Ishikawa (cell line): ENCODE measurements around the gene PHKG2.

ENCODE experiments used
- CEBPB ChIP-seq: IDR thresholded peaks from 2 replicates; pipeline ENCODE4 v1.6.1; 2012
- CREB1 ChIP-seq: IDR thresholded peaks from 2 replicates; pipeline ENCODE4 v1.6.1; 2012; ENCODE audit warnings: low read depth
- EGR1 ChIP-seq: IDR thresholded peaks from 2 replicates; pipeline ENCODE4 v1.6.1; 2012
- EP300 ChIP-seq: IDR thresholded peaks from 2 replicates; pipeline ENCODE4 v1.6.1; 2012; ENCODE audit warnings: borderline replicate concordance
- FOXM1 ChIP-seq: IDR thresholded peaks from 2 replicates; pipeline ENCODE4 v1.6.1; 2012; ENCODE audit warnings: low read depth, borderline replicate concordance
- MAX ChIP-seq: IDR thresholded peaks from 2 replicates; pipeline ENCODE4 v1.6.1; 2012
- NFIC ChIP-seq: IDR thresholded peaks from 2 replicates; pipeline ENCODE4 v1.6.1; 2012
- RAD21 ChIP-seq: IDR thresholded peaks from 2 replicates; pipeline ENCODE4 v1.6.1; 2012; ENCODE audit warnings: low read depth
- REST ChIP-seq: IDR thresholded peaks from 2 replicates; pipeline ENCODE4 v1.6.1; 2012; ENCODE audit warnings: low read depth, mild to moderate bottlenecking
- TAF1 ChIP-seq: IDR thresholded peaks from 2 replicates; pipeline ENCODE4 v1.6.1; 2012; ENCODE audit warnings: low read depth, mild to moderate bottlenecking
- TCF12 ChIP-seq: IDR thresholded peaks from 2 replicates; pipeline ENCODE4 v1.6.1; 2012; ENCODE audit warnings: low read depth
- TEAD4 ChIP-seq: IDR thresholded peaks from 2 replicates; pipeline ENCODE4 v1.6.1; 2012
- USF1 ChIP-seq: IDR thresholded peaks from 2 replicates; pipeline ENCODE4 v1.6.1; 2012
- YY1 ChIP-seq: IDR thresholded peaks from 2 replicates; pipeline ENCODE4 v1.6.1; 2012; ENCODE audit warnings: low read depth
- ZBTB7A ChIP-seq: IDR thresholded peaks from 2 replicates; pipeline ENCODE4 v1.6.1; 2012; ENCODE audit warnings: low read depth

The PHKG2 gene

GRCh38 chr16:30784215-30784614 lies 36.0 kb downstream of the PHKG2 start:
- TF ChIP-seq CEBPB (no peak), TCF12 (no peak), EGR1 (no peak), TEAD4 (no peak)

GRCh38 chr16:30785126-30786106 lies 37.2 kb downstream of the PHKG2 start:
- TF ChIP-seq MAX, result no peak
- no peak for TF ChIP-seq TCF12
- no peak for TF ChIP-seq ZBTB7A
- no peak for TF ChIP-seq EGR1
- no peak for TF ChIP-seq CREB1
- no peak for TF ChIP-seq NFIC
- no peak for TF ChIP-seq REST
- TF ChIP-seq RAD21, result no peak
- no peak for TF ChIP-seq TEAD4
- TF ChIP-seq USF1, result no peak
- no peak for TF ChIP-seq CEBPB
- no peak for TF ChIP-seq YY1
- no peak for TF ChIP-seq TAF1
- no peak for TF ChIP-seq EP300
- TF ChIP-seq FOXM1, result no peak

- peak; percentile 53 for TF ChIP-seq MAX
- TF ChIP-seq EGR1, result no peak
- peak; percentile 44; the same call in 1 of the 2 replicates for TF ChIP-seq ZBTB7A
These were observed 38.1 kb downstream of the PHKG2 start for GRCh38 chr16:30786115-30786935.

GRCh38 chr16:30786936-30787612 lies 38.8 kb downstream of the PHKG2 start, which contains the start of gene ZNF629:
Gene ZNF629 (minus strand): TSS chr16:30787205. CDS start chr16:30784482, 2,723 bp downstream.
- TF ChIP-seq CEBPB (0 out of 2 replicates have a peak, but pooled peaks have one; percentile 3), ZBTB7A (peak; percentile 76; the same call in 1 of the 2 replicates), YY1 (no peak), TCF12 (no peak), EGR1 (no peak), TEAD4 (no peak), TAF1 (peak; percentile 93), FOXM1 (no peak), CREB1 (no peak), EP300 (no peak), MAX (peak; percentile 56)

GRCh38 chr16:30787613-30788378 lies 39.6 kb downstream of the PHKG2 start:
- TF ChIP-seq FOXM1 (no peak), MAX (no peak), CREB1 (no peak), ZBTB7A (no peak)

GRCh38 chr16:30793508-30794069 lies 45.4 kb downstream of the PHKG2 start:
- no peak for TF ChIP-seq EGR1
- TF ChIP-seq CREB1, result no peak
- no peak for TF ChIP-seq TCF12
- no peak for TF ChIP-seq MAX
- no peak for TF ChIP-seq CEBPB
- TF ChIP-seq ZBTB7A, result no peak
- TF ChIP-seq EP300, result no peak
- no peak for TF ChIP-seq REST
- TF ChIP-seq USF1, result no peak
- no peak for TF ChIP-seq NFIC
- TF ChIP-seq RAD21, result no peak
- TF ChIP-seq YY1, result no peak
- no peak for TF ChIP-seq FOXM1
- no peak for TF ChIP-seq TEAD4
